A549 (cell line): ENCODE results near the gene AQR. TPM values are rescaled to one million over a fixed set of nuclear protein-coding genes. Genes with fewer than 3 reads are reported as not detected.

Experiments
- ATAC-seq, 2 experiments: fragments of 200-7000 bp in 1 of 2; fragments of >200 bp in 1 of 2; cut with Nextera tagmentation in 1 of 2; cut with Tn5 transposase in 1 of 2; 3 replicates each; pipeline versions ENCODE4 v1.8.0 to v1.9.1; 2018 to 2020; ENCODE audit warnings: mild to moderate bottlenecking in 1 of 2, moderate library complexity in 1 of 2
- CTCF ChIA-PET: fragments of 300-600 bp; sonication (Branson Sonifier 250); formaldehyde crosslinking; extraction: SDS; loops from one replicate; lab custom pipeline; 2021; ENCODE audit warnings: antibody characterized with exemption, inconsistent platforms; lab: Yijun Ruan, JAX
- POLR2A ChIA-PET: fragments of 350-600 bp; formaldehyde crosslinking; extraction: SDS; loops from one replicate; lab custom pipeline; 2021; ENCODE audit warnings: antibody characterized with exemption, inconsistent platforms; lab: Yijun Ruan, JAX
- DNase-seq, 2 experiments: peaks; one replicate each; pipeline versions ENCODE4 v3.0.0 to v3.0.0-alpha.2; 2011 to 2016; ENCODE audit warnings: low read depth in 1 of 2, low spot score in 1 of 2
- FAIRE-seq: peaks from 2 replicates; lab custom pipeline; 2011; peaks lifted over from hg19 to GRCh38; lab: Jason Lieb, UNC
- H3K27ac ChIP-seq, 2 experiments: fragments of >200 bp; sonication (Bioruptor Twin); formaldehyde crosslinking; 3 replicates each; pipeline ENCODE4 v1.5.1; 2016 to 2017
- H3K4me1 ChIP-seq: fragments of >200 bp; sonication (Bioruptor Twin); formaldehyde crosslinking; 3 replicates; pipeline ENCODE4 v1.6.1; 2016
- H3K4me2 ChIP-seq: fragments of >200 bp; sonication (Bioruptor Twin); formaldehyde crosslinking; 3 replicates; pipeline ENCODE4 v1.6.1; 2016
- H3K4me3 ChIP-seq: fragments of >200 bp; sonication (Bioruptor Twin); formaldehyde crosslinking; 3 replicates; pipeline ENCODE4 v1.5.1; 2016
- H3K9me3 ChIP-seq: fragments of >200 bp; sonication (Bioruptor Twin); formaldehyde crosslinking; 3 replicates; pipeline ENCODE4 v1.6.1; 2016
- BHLHE40 ChIP-seq: IDR thresholded peaks from 2 replicates; pipeline ENCODE4 v1.6.1; 2012; ENCODE audit warnings: low read depth, low read length, inconsistent platforms
- CBX2 ChIP-seq: fragments of 200-600 bp; sonication (generic); IDR thresholded peaks from 2 replicates; pipeline ENCODE4 v1.6.1; 2016; ENCODE audit warnings: low read depth, mild to moderate bottlenecking, borderline replicate concordance
- CBX8 ChIP-seq: fragments of 200-600 bp; sonication (generic); IDR thresholded peaks from 2 replicates; pipeline ENCODE4 v1.6.1; 2016
- CHD2 ChIP-seq: fragments of 150-350 bp; IDR thresholded peaks from 2 replicates; pipeline ENCODE4 v1.6.1; 2014; ENCODE audit warnings: low read length; ENCODE audit not compliant: partially characterized antibody
- CHD4 ChIP-seq: fragments of 200-600 bp; sonication (generic); IDR thresholded peaks from 2 replicates; pipeline ENCODE4 v1.6.1; 2016; ENCODE audit warnings: antibody characterized with exemption, mild to moderate bottlenecking, borderline replicate concordance
- E2F6 ChIP-seq: IDR thresholded peaks from 2 replicates; pipeline ENCODE4 v1.6.1; 2012; ENCODE audit warnings: low read depth, borderline replicate concordance
- EHMT2 ChIP-seq: fragments of 200-600 bp; sonication (generic); IDR thresholded peaks from 2 replicates; pipeline ENCODE4 v1.6.1; 2016; ENCODE audit warnings: antibody characterized with exemption, low read depth, mild to moderate bottlenecking, moderate library complexity
- FOSB ChIP-seq: fragments of 250-450 bp; sonication (Bioruptor Pico); IDR thresholded peaks from 2 replicates; pipeline ENCODE4 v1.5.0; 2020; ENCODE audit warnings: mild to moderate bottlenecking, moderate library complexity
- HDAC2 ChIP-seq: fragments of 200-600 bp; sonication (generic); IDR thresholded peaks from 2 replicates; pipeline ENCODE4 v1.6.1; 2016
- HMGXB4 ChIP-seq: fragments of 250-450 bp; sonication (Bioruptor Pico); IDR thresholded peaks from 2 replicates; pipeline ENCODE4 v1.5.0; 2021; ENCODE audit warnings: mild to moderate bottlenecking, moderate library complexity, borderline replicate concordance
- MAFK ChIP-seq: fragments of 450-650 bp; IDR thresholded peaks from 2 replicates; pipeline ENCODE4 v1.6.1; 2014; ENCODE audit not compliant: partially characterized antibody
- MAX ChIP-seq: IDR thresholded peaks from 2 replicates; pipeline ENCODE4 v1.6.1; 2012
- MAZ ChIP-seq: fragments of 150-350 bp; IDR thresholded peaks from 2 replicates; pipeline ENCODE4 v1.6.1; 2014; ENCODE audit warnings: antibody characterized with exemption, low read depth, low read length, borderline replicate concordance
- NR3C1 ChIP-seq: fragments of >200 bp; sonication (Bioruptor Twin); formaldehyde crosslinking; IDR thresholded peaks from 3 replicates; pipeline ENCODE4 v1.6.1; 2017
- PBX3 ChIP-seq: IDR thresholded peaks from 2 replicates; pipeline ENCODE4 v1.6.1; 2012
- RCOR1 ChIP-seq: fragments of 150-350 bp; IDR thresholded peaks from 2 replicates; pipeline ENCODE4 v1.6.1; 2014; ENCODE audit warnings: antibody characterized with exemption, low read length, low read depth
- ZFP36 ChIP-seq: fragments of 450-650 bp; IDR thresholded peaks from 2 replicates; pipeline ENCODE4 v1.6.1; 2014; ENCODE audit warnings: borderline replicate concordance; ENCODE audit not compliant: partially characterized antibody
- WGBS: methylation state at CpG from one replicate; pipeline ENCODE4 v1.1.6; 2017; ENCODE audit errors: missing lambda C conversion rate; 5-methylcytosine and 5-hydroxymethylcytosine counted together
- polyA plus RNA-seq, 4 experiments: library from polyadenylated mRNA; depleted of rRNA in 3 of 4; stranded (reverse); fragments of >200 nt; fragmentation: RNase III in 1 of 4; extraction: RNeasy Plus Mini Kit Qiagen cat#74134 plus additional on column Dnase treatment in 1 of 4; gene quantifications; 2 replicates in 3 of 4; 3 replicates in 1 of 4; pipeline ENCODE4 v1.2.3, GENCODE V29; 2011 to 2017

Gene AQR
- polyA plus RNA-seq, 2 of the 4 experiments (the other 2 are of a cell fraction) = 22.3 to 58.5 TPM

GRCh38 chr15:34851007-34851406 is 118.5 kb downstream of the AQR start (continued):
- TF ChIP-seq HMGXB4 = no peak

- DNase-seq (no peak), ATAC-seq (no peak; a peak in 1 of 6 replicates)
- WGBS = 90% methylated on average over 10 of the region's 10 CpGs
- CTCF ChIA-PET = interaction anchor here (0.5 to 1.7 kb wide), 3 partner anchors 12 to 228 kb away, joined by 3 to 5 read pairs (median 5); no protein-coding TSS in a partner anchor
- H3K4me2 ChIP-seq = no peak overlapping the region
- TF ChIP-seq BHLHE40 (no peak), MAFK (no peak), CHD2 (no peak), EHMT2 (no peak)
- TF ChIP-seq, all 56 proteins: peak for 0
- Histone ChIP-seq H3K9me3 (no peaks in the 10 kb centered on the region), H3K27ac (no peak overlapping the region), H3K4me1 (peaks cover 3% of the 10 kb centered on the region; the same call in 1 of the 3 replicates), H3K4me3 (no peak overlapping the region)
- POLR2A ChIA-PET = no interaction called here
- FAIRE-seq = no peak
Observed at GRCh38 chr15:34850121-34850520, 119.4 kb downstream of the AQR start.

GRCh38 chr15:34849364-34849959 is 120.1 kb downstream of the AQR start:
- ATAC-seq (no peak), DNase-seq (no peak), FAIRE-seq (no peak)
- Histone ChIP-seq H3K4me3 (no peak overlapping the region), H3K27ac (no peak overlapping the region), H3K4me2 (no peak overlapping the region), H3K4me1 (no peaks in the 10 kb centered on the region), H3K9me3 (no peaks in the 10 kb centered on the region)
- POLR2A ChIA-PET = no interaction called here
- no peak for TF ChIP-seq HDAC2
- TF ChIP-seq MAZ = no peak
- TF ChIP-seq MAX = no peak
- no peak for TF ChIP-seq E2F6
- TF ChIP-seq NR3C1 = no peak
- no peak for TF ChIP-seq CBX2
- no peak for TF ChIP-seq CBX8
- CTCF ChIA-PET = interaction anchor here (0.5 to 1.7 kb wide), 6 partner anchors 13 to 239 kb away, joined by 3 to 5 read pairs (median 4); no protein-coding TSS in a partner anchor
- WGBS = 95% methylated on average over 3 of the region's 3 CpGs

GRCh38 chr15:34847598-34847997 is 121.9 kb downstream of the AQR start:
- DNase-seq = no peak

More at GRCh38 chr15:34847598-34847997, 121.9 kb downstream of the AQR start:
- WGBS = 84% methylated on average over 1 of the region's 1 CpG
- FAIRE-seq = no peak
- H3K4me2 ChIP-seq = no peak overlapping the region
- no peak for ATAC-seq
- no peak for TF ChIP-seq CHD4
- TF ChIP-seq MAFK = no peak
- no peak for TF ChIP-seq ZFP36
- TF ChIP-seq RCOR1 = no peak
- TF ChIP-seq HDAC2 = no peak
- no peak for TF ChIP-seq MAX
- TF ChIP-seq PBX3 = no peak
- TF ChIP-seq FOSB (CRISPR knock-in tag) = no peak
- ChIA-PET CTCF (interaction anchor here (1.1 kb wide), 1 partner anchor 28 kb away, joined by 3 read pairs; no protein-coding TSS in a partner anchor), POLR2A (no interaction called here)
- no peak overlapping the region for H3K27ac ChIP-seq
- no peaks in the 10 kb centered on the region for H3K9me3 ChIP-seq
- no peaks in the 10 kb centered on the region for H3K4me1 ChIP-seq
- H3K4me3 ChIP-seq = no peak overlapping the region
